GM21390 (cell line): ENCODE measurements around the gene FITM1.

ENCODE experiments used
- ATAC-seq: cut with Tn5 transposase; IDR thresholded peaks from one replicate; pipeline ENCODE4 v1.9.1; 2021; ENCODE audit not compliant: unreplicated experiment

Gene FITM1

GRCh38 chr14:24181371-24182077 is 51.1 kb downstream of the FITM1 start:
- ATAC-seq = no peak
